ENCODE data around the gene VEGFA. TPM values are rescaled to one million over a fixed set of nuclear protein-coding genes. Genes with fewer than 3 reads are reported as not detected.

VEGFA gene
- total and polyA plus RNA-seq, 2 experiments from 2014 or later = 10.7 to 241 TPM

DNA sequence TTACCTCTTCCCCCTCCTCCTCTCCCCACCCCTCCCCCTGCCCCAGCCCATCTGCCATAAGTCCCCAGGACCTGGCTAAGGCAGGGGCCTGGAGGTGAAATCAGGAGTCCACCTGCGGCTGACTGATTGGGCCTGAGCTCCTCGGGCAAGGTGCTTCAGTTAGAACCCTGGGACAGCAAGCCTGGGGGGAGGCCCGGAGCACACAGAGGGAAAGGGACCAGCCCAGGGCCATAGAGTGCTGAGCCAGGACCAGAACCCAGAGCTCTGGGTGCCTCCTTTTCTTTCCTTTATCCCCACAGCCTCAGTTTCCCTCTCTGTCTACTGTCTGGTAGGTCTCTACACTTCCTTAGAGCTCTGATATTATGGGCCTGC, 35.7 kb upstream of the VEGFA start:
- no peaks in the 10 kb centered on the region for H3K4me1 ChIP-seq (ENCODE audit: insufficient read depth)
- no peaks in the 10 kb centered on the region for H4K20me1 ChIP-seq (ENCODE audit: insufficient read depth)
- H3K9ac ChIP-seq = no peak overlapping the region
- in situ Hi-C loops (cut with MboI) = no loop called here
- H3K36me3 ChIP-seq (ENCODE audit: low read depth) = no peaks in the 10 kb centered on the region
- no peak for TF ChIP-seq EZH2 (IDR thresholded peaks at IDR 0.05; ENCODE audit: insufficient read depth, poor library complexity, severe bottlenecking)
- TF ChIP-seq EZH2phosphoT487 (IDR thresholded peaks at IDR 0.05; ENCODE audit: insufficient read depth, low read depth) = no peak
- H3K27ac ChIP-seq = no peak overlapping the region
- peaks cover 8% of the 10 kb centered on the region for H3K9me3 ChIP-seq (ENCODE audit: low read depth)
- no peak overlapping the region for H2AFZ ChIP-seq
- H3K79me2 ChIP-seq (ENCODE audit: insufficient read depth) = no peaks in the 10 kb centered on the region
- H3K27me3 ChIP-seq (replicated peaks; ENCODE audit: insufficient read depth) = no peaks in the 10 kb centered on the region
- H3K4me3 ChIP-seq = no peak overlapping the region
- no peaks in the 10 kb centered on the region for H3F3A ChIP-seq (ENCODE audit: insufficient read depth)
- DNase-seq = no peak
- WGBS, 2 experiments (ENCODE audit: low coverage in 1 of 2, low lambda C conversion rate in 2 of 2, missing lambda C conversion rate in 2 of 2) = 79 to 91% methylated on average over 3 of the region's 3 CpGs
- H3K4me2 ChIP-seq (ENCODE audit: unreplicated experiment) = no peak overlapping the region
- no peaks in the 10 kb centered on the region for H3K9me2 ChIP-seq (ENCODE audit: insufficient read depth)

DNA sequence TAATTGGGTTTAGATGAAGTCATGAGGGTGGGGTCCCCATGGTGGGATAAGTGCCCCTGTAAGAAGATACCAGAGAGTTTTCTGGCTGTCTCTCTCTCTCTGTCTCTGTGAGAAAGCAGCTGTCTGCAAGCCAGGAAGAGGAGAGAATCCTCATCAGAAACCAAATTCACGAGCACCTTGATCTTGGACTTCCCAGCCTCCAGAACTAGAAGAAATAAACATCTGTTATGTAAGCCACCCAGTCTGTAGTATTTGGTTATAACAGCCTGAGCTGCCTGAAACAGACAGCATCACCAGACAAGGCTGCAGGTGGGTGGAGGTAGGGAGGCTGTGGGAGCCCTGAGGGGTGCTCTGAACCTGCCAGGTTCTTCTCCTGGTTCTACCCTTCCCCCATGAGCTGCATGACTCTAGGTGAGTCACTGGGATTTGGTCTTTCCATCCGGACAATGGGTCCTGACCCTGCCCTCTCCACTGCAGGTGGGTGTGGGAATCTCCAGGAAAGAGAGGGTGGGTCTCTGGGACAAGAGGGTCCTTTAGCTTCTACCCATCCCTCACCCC, 34.3 kb upstream of the VEGFA start:
- Histone ChIP-seq H3K27ac (no peak overlapping the region), H3F3A (ENCODE audit: insufficient read depth) (no peaks in the 10 kb centered on the region), H3K4me1 (ENCODE audit: insufficient read depth) (no peaks in the 10 kb centered on the region), H3K9me2 (ENCODE audit: insufficient read depth) (no peaks in the 10 kb centered on the region), H3K36me3 (ENCODE audit: low read depth) (no peaks in the 10 kb centered on the region), H3K9me3 (ENCODE audit: low read depth) (peaks cover 8% of the 10 kb centered on the region), H3K27me3 (replicated peaks; ENCODE audit: insufficient read depth) (no peaks in the 10 kb centered on the region), H2AFZ (no peak overlapping the region), H3K9ac (no peak overlapping the region), H4K20me1 (ENCODE audit: insufficient read depth) (no peaks in the 10 kb centered on the region), H3K4me3 (no peak overlapping the region), H3K79me2 (ENCODE audit: insufficient read depth) (no peaks in the 10 kb centered on the region), H3K4me2 (ENCODE audit: unreplicated experiment) (no peak overlapping the region)
- 68 to 82% methylated on average over 2 of the region's 2 CpGs for WGBS, 2 experiments (ENCODE audit: low coverage in 1 of 2, low lambda C conversion rate in 2 of 2, missing lambda C conversion rate in 2 of 2)
- DNase-seq = no peak
- no peak for TF ChIP-seq EZH2 (IDR thresholded peaks at IDR 0.05; ENCODE audit: insufficient read depth, poor library complexity, severe bottlenecking)
- no peak for TF ChIP-seq EZH2phosphoT487 (IDR thresholded peaks at IDR 0.05; ENCODE audit: insufficient read depth, low read depth)
- in situ Hi-C loops (cut with MboI) = no loop called here

DNA sequence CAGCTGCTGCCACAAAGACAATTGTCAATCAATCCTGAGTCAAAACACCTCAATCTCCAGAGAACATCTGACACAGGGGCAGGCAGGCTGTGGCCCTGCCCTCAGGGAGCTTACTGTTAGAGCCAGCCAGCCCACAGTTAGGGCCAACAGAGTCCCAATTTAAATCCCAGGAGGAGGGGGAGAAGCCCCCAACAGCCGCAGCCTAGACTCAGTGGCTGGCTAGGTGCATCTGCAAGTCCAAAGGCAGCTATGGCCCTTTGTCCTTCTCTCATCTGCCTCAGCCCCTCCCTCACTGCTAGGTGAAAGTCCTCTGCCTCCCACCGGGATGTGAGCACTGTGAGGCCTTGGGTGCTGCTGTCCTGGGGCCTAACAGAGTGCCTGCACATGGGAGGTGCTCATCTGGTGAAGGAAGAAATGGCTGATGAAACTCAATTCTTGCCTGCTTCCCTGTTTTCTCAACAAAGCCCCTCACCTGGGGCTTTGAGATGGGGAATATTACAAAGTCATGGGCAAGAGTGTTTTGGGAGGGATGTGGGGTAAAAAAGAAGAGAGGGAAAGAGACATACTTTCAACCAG, 33.7 kb upstream of the VEGFA start:
- H2AFZ ChIP-seq = no peak overlapping the region
- H4K20me1 ChIP-seq (ENCODE audit: insufficient read depth) = no peaks in the 10 kb centered on the region
- no peaks in the 10 kb centered on the region for H3K36me3 ChIP-seq (ENCODE audit: low read depth)
- H3K4me3 ChIP-seq = no peak overlapping the region
- H3F3A ChIP-seq (ENCODE audit: insufficient read depth) = no peaks in the 10 kb centered on the region
- in situ Hi-C loops (cut with MboI) = no loop called here
- no peaks in the 10 kb centered on the region for H3K9me2 ChIP-seq (ENCODE audit: insufficient read depth)
- H3K27ac ChIP-seq = no peak overlapping the region
- H3K4me2 ChIP-seq (ENCODE audit: unreplicated experiment) = no peak overlapping the region
- DNase-seq = no peak
- TF ChIP-seq EZH2phosphoT487 (IDR thresholded peaks at IDR 0.05; ENCODE audit: insufficient read depth, low read depth) = no peak
- no peak for TF ChIP-seq EZH2 (IDR thresholded peaks at IDR 0.05; ENCODE audit: insufficient read depth, poor library complexity, severe bottlenecking)
- no peak overlapping the region for H3K9ac ChIP-seq
- H3K27me3 ChIP-seq (replicated peaks; ENCODE audit: insufficient read depth) = no peaks in the 10 kb centered on the region
- peaks cover 3% of the 10 kb centered on the region for H3K9me3 ChIP-seq (ENCODE audit: low read depth)
- no peaks in the 10 kb centered on the region for H3K79me2 ChIP-seq (ENCODE audit: insufficient read depth)
- no peaks in the 10 kb centered on the region for H3K4me1 ChIP-seq (ENCODE audit: insufficient read depth)
- 83 to 88% methylated on average over 2 of the region's 2 CpGs for WGBS, 2 experiments (ENCODE audit: low coverage in 1 of 2, low lambda C conversion rate in 2 of 2, missing lambda C conversion rate in 2 of 2)

DNA sequence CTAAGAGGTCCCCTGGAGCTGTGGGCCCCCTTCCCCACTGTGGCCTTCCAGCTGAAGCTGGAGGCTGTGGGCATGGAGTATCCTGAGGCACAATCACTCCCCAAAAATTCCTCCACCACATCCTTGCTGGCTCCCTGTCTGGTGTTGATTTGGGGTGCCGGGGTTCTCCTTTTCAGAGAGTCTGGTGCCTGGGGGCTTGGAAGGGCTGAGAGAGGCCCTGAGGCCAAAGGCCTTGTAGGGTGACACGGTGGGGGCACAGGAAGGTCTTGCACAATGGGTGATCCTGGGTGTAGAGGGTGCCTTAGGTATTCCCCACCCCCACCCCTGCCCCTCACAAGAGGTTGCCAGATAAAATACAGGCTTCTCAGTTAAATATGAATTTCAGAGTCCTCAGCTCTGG, 33.2 kb upstream of the VEGFA start:
- Histone ChIP-seq H3K27ac (no peak overlapping the region), H3K36me3 (ENCODE audit: low read depth) (no peaks in the 10 kb centered on the region), H3K4me1 (ENCODE audit: insufficient read depth) (no peaks in the 10 kb centered on the region), H3K9me2 (ENCODE audit: insufficient read depth) (no peaks in the 10 kb centered on the region), H3F3A (ENCODE audit: insufficient read depth) (no peaks in the 10 kb centered on the region), H3K4me2 (ENCODE audit: unreplicated experiment) (no peak overlapping the region), H4K20me1 (ENCODE audit: insufficient read depth) (no peaks in the 10 kb centered on the region), H3K9ac (no peak overlapping the region), H3K9me3 (ENCODE audit: low read depth) (no peaks in the 10 kb centered on the region), H3K4me3 (no peak overlapping the region), H3K27me3 (replicated peaks; ENCODE audit: insufficient read depth) (no peaks in the 10 kb centered on the region), H3K79me2 (ENCODE audit: insufficient read depth) (no peaks in the 10 kb centered on the region), H2AFZ (no peak overlapping the region)
- TF ChIP-seq EZH2 (IDR thresholded peaks at IDR 0.05; ENCODE audit: insufficient read depth, poor library complexity, severe bottlenecking) (no peak), EZH2phosphoT487 (IDR thresholded peaks at IDR 0.05; ENCODE audit: insufficient read depth, low read depth) (no peak)
- in situ Hi-C loops (cut with MboI) = no loop called here
- WGBS, 2 experiments (ENCODE audit: low coverage in 1 of 2, low lambda C conversion rate in 2 of 2, missing lambda C conversion rate in 2 of 2) = 81 to 82% methylated on average over 2 of the region's 2 CpGs
- DNase-seq = no peak

Measured in GM23248 (cell line).